ENCODE data around the gene CARTPT.

Gene CARTPT

GRCh38 chr5:71697967-71698366, 21.1 kb upstream of the CARTPT start:
- H3K4me3 ChIP-seq (ENCODE audit: low read length), result no peak overlapping the region; the same call in 1 of the 2 replicates
- peaks cover 4% of the 10 kb centered on the region for H3K27me3 ChIP-seq (ENCODE audit: control insufficient read depth, low read length)
- H3K36me3 ChIP-seq (ENCODE audit: control insufficient read depth, low read length), result no peaks in the 10 kb centered on the region
- no peaks in the 10 kb centered on the region for H4K20me1 ChIP-seq (ENCODE audit: control insufficient read depth, insufficient read depth, low read depth, low read length)
- no peaks in the 10 kb centered on the region for H3F3A ChIP-seq (ENCODE audit: control insufficient read depth, insufficient read depth)
- H3K9me2 ChIP-seq (replicated peaks; ENCODE audit: control insufficient read depth, low read length), result no peaks in the 10 kb centered on the region
- H3K27ac ChIP-seq (ENCODE audit: low read depth, low read length), result no peak overlapping the region
- H3K79me2 ChIP-seq (ENCODE audit: control insufficient read depth, low read length), result no peaks in the 10 kb centered on the region
- peaks cover 6% of the 10 kb centered on the region for H3K9me3 ChIP-seq (ENCODE audit: control insufficient read depth, insufficient read depth, low read length)
- peaks cover 5% of the 10 kb centered on the region; the same call in 1 of the 2 replicates for H3K4me1 ChIP-seq (ENCODE audit: control insufficient read depth, low read length)
- TF ChIP-seq CTCF (IDR thresholded peaks at IDR 0.05; ENCODE audit: low read depth, low read length, poor library complexity, severe bottlenecking) (peak; percentile 51), EZH2phosphoT487 (IDR thresholded peaks at IDR 0.05; ENCODE audit: borderline replicate concordance, low read length) (no peak)
- H3K4me2 ChIP-seq (ENCODE audit: low read length), result no peak overlapping the region; the same call in 1 of the 2 replicates

GRCh38 chr5:71699233-71699632, 19.8 kb upstream of the CARTPT start:
- peaks cover under 1% of the 10 kb centered on the region for H3K27me3 ChIP-seq (ENCODE audit: control insufficient read depth, low read length)
- H3K9me2 ChIP-seq (replicated peaks; ENCODE audit: control insufficient read depth, low read length), result no peaks in the 10 kb centered on the region
- no peaks in the 10 kb centered on the region for H3K36me3 ChIP-seq (ENCODE audit: control insufficient read depth, low read length)
- H3K79me2 ChIP-seq (ENCODE audit: control insufficient read depth, low read length), result no peaks in the 10 kb centered on the region
- peaks cover 6% of the 10 kb centered on the region for H3K9me3 ChIP-seq (ENCODE audit: control insufficient read depth, insufficient read depth, low read length)
- no peak overlapping the region for H3K27ac ChIP-seq (ENCODE audit: low read depth, low read length)
- peaks cover 5% of the 10 kb centered on the region; the same call in 1 of the 2 replicates for H3K4me1 ChIP-seq (ENCODE audit: control insufficient read depth, low read length)
- H3F3A ChIP-seq (ENCODE audit: control insufficient read depth, insufficient read depth), result no peaks in the 10 kb centered on the region
- TF ChIP-seq CTCF (IDR thresholded peaks at IDR 0.05; ENCODE audit: low read depth, low read length, poor library complexity, severe bottlenecking), result no peak
- no peak for TF ChIP-seq EZH2phosphoT487 (IDR thresholded peaks at IDR 0.05; ENCODE audit: borderline replicate concordance, low read length)
- no peak overlapping the region for H3K4me2 ChIP-seq (ENCODE audit: low read length)
- no peaks in the 10 kb centered on the region for H4K20me1 ChIP-seq (ENCODE audit: control insufficient read depth, insufficient read depth, low read depth, low read length)
- H3K4me3 ChIP-seq (ENCODE audit: low read length), result no peak overlapping the region

GRCh38 chr5:71699751-71700150, 19.3 kb upstream of the CARTPT start:
- Histone ChIP-seq H3K4me2 (ENCODE audit: low read length) (no peak overlapping the region), H3K79me2 (ENCODE audit: control insufficient read depth, low read length) (no peaks in the 10 kb centered on the region), H3K27me3 (ENCODE audit: control insufficient read depth, low read length) (no peaks in the 10 kb centered on the region), H3K4me1 (ENCODE audit: control insufficient read depth, low read length) (peaks cover 5% of the 10 kb centered on the region; the same call in 1 of the 2 replicates), H4K20me1 (ENCODE audit: control insufficient read depth, insufficient read depth, low read depth, low read length) (no peaks in the 10 kb centered on the region), H3K36me3 (ENCODE audit: control insufficient read depth, low read length) (no peaks in the 10 kb centered on the region), H3K9me2 (replicated peaks; ENCODE audit: control insufficient read depth, low read length) (no peaks in the 10 kb centered on the region), H3K9me3 (ENCODE audit: control insufficient read depth, insufficient read depth, low read length) (peaks cover 6% of the 10 kb centered on the region), H3K4me3 (ENCODE audit: low read length) (no peak overlapping the region), H3K27ac (ENCODE audit: low read depth, low read length) (no peak overlapping the region), H3F3A (ENCODE audit: control insufficient read depth, insufficient read depth) (no peaks in the 10 kb centered on the region)
- TF ChIP-seq CTCF (IDR thresholded peaks at IDR 0.05; ENCODE audit: low read depth, low read length, poor library complexity, severe bottlenecking), result no peak
- TF ChIP-seq EZH2phosphoT487 (IDR thresholded peaks at IDR 0.05; ENCODE audit: borderline replicate concordance, low read length), result no peak

Measured in DOHH2 (cell line).